DND-41 (cell line): Measurements from ENCODE around the gene RNF157.

Source experiments
- EZH2 ChIP-seq: IDR thresholded peaks from 3 replicates; pipeline ENCODE4 v1.6.1; 2012; ENCODE audit warnings: borderline replicate concordance, low read depth, mild to moderate bottlenecking, moderate library complexity, low read length, inconsistent platforms; ENCODE audit not compliant: severe bottlenecking
- TF ChIP-seq, protein P1 (sequence below): IDR thresholded peaks from 2 replicates; pipeline ENCODE4 v1.5.1; 2012; ENCODE audit warnings: borderline replicate concordance, low read length, moderate library complexity, mild to moderate bottlenecking; ENCODE audit not compliant: poor library complexity, severe bottlenecking; ENCODE audit errors: extremely low read depth

GRCh38 chr17:76275382-76276068 lies 35.2 kb upstream of the RNF157 start:
- TF ChIP-seq, protein P1, sequence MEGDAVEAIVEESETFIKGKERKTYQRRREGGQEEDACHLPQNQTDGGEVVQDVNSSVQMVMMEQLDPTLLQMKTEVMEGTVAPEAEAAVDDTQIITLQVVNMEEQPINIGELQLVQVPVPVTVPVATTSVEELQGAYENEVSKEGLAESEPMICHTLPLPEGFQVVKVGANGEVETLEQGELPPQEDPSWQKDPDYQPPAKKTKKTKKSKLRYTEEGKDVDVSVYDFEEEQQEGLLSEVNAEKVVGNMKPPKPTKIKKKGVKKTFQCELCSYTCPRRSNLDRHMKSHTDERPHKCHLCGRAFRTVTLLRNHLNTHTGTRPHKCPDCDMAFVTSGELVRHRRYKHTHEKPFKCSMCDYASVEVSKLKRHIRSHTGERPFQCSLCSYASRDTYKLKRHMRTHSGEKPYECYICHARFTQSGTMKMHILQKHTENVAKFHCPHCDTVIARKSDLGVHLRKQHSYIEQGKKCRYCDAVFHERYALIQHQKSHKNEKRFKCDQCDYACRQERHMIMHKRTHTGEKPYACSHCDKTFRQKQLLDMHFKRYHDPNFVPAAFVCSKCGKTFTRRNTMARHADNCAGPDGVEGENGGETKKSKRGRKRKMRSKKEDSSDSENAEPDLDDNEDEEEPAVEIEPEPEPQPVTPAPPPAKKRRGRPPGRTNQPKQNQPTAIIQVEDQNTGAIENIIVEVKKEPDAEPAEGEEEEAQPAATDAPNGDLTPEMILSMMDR, result no peak
- no peak for TF ChIP-seq EZH2
